Measurements from ENCODE around the gene TMEM61.
"Not testable (repeated sequence)": the region's sequence is repeated elsewhere in the genome, so short reads cannot be mapped to it uniquely, and the experiment has no call there.

Gene TMEM61

DNA sequence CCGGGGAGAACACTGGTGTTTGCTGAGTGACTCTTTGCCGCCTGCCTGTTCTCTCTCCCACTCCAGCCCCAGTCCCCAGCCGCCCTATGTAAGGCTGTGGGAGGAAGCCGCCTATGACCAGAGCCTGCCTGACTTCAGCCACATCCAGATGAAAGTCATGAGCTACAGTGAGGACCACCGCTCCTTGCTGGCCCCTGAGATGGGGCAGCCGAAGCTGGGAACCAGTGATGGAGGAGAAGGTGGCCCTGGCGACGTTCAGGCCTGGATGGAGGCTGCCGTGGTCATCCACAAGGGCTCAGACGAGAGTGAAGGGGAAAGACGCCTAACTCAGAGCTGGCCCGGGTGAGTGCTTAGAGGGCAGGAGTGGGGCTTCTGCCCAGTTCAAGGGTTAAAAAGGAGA lies 26.5 kb downstream of the TMEM61 start:
- DNase-seq, result no peak

- DNase-seq, result no peak
These were observed 27.2 kb downstream of the TMEM61 start for GRCh38 chr1:55007625-55008024.

- no peak for DNase-seq
These were observed 29.9 kb downstream of the TMEM61 start for GRCh38 chr1:55010194-55010886.

DNA sequence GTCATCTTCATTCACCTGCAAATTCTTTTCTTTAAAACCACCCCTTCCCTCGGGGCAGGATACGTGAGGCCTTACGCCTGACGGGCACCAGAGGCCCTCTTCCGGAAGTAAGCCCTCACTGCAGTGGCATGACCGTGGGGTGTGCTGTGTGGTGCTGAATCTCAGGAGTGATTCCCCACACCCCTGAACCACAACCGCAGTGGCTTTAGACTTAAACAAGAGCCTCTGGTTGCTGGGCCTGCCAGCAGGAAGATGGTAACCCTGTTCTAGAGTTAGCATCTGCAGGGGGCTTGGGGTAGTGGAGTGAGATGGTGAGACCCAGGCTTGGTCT lies 30.4 kb downstream of the TMEM61 start:
- no peak for DNase-seq

GRCh38 chr1:55012661-55013060 lies 32.2 kb downstream of the TMEM61 start:
- no peak for DNase-seq

- no peak for DNase-seq
These were observed 34.7 kb downstream of the TMEM61 start for GRCh38 chr1:55015123-55015522.

DNA sequence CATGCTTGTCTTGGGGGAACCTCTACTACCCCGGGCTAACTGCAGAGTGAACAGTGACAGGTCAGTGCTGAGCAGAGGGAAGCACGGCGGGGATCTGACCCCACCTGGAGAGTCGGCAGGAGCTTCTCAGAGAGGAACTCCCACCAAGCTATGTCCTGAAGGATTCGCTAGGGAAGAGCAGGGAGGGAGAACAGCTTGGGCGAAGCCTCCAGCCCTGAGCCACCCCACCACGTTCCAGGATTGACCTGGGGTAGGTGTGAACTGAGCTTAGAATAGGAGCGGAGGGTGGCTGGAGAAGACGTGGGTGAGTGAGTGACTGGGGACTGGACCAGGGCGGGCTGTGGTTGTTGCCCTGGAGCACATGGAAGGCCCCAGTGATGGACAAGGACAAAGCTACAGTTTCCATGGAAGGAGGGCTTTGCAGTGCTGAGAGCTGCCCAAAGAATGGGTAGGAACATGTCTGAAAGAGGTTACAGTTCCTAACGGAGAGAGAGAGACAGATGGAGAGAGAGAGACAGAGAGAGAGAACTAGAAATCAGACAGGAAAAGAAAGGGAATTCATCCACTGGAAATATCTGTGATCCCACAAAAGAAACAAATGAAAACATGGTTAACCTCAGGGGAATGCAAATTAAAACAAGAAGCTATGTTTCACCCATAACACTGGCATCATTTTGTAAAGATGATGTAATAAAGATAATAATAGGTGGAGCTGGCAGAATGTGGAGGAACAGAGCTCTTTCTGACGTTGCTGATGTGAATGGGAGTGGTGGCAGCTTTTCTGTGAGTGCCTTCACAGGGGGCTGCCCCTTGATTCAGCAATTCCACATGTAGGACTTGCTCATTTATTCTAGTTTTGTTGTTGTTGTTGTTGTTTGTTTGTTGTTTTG lies 35.5 kb downstream of the TMEM61 start:
- DNase-seq, result no peak

DNA sequence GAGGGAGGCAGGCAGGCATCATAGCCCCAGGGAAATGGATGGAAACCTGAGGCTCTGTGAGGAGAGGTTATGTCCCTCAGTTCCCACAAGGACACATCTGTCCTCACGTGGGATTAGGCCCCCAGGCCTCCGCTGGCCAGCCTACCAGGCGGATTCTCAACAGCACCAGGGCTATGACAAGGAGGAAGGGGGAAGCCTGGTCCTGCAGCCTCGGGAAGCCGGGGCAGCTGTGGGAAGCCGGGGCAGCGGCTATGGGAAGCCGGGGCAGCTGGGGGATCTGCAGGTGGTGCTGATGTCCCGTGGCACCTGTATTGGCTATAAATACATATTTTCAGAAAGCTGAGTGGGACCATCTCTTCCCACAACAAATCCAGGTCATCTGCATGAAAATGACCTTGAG lies 38.0 kb downstream of the TMEM61 start:
- no peak for DNase-seq

GRCh38 chr1:55021942-55022546 lies 41.6 kb downstream of the TMEM61 start:
- peak; percentile 93 for DNase-seq

DNA sequence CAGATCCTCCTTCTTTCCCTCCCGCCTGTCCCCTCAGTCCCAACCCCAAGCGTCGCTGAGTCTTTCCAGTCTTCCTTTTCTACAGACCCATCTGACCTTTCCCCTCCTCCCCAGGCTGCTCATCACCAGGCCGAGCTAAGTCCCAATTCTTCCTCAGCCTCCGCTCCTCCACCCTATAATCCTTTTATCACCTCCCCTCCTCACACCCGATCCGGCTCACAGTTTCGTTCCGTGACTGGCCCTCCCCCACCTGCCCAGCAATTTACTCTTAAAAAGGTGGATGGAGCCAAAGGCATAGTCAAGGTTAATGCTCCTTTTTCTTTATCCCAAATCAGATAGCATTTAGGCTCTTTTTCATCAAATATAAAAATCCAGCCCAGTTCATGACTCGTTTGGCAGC lies 43.7 kb downstream of the TMEM61 start:
- not testable (repeated sequence) for DNase-seq

GRCh38 chr1:55026682-55027081 lies 46.3 kb downstream of the TMEM61 start:
- not testable (repeated sequence) for DNase-seq

- not testable (repeated sequence) for DNase-seq
These were observed 50.7 kb downstream of the TMEM61 start for GRCh38 chr1:55031098-55031497.

GRCh38 chr1:55033265-55033614 lies 52.8 kb downstream of the TMEM61 start:
- no peak for DNase-seq

- DNase-seq, result no peak
These were observed 54.2 kb downstream of the TMEM61 start for GRCh38 chr1:55034476-55035133.

DNA sequence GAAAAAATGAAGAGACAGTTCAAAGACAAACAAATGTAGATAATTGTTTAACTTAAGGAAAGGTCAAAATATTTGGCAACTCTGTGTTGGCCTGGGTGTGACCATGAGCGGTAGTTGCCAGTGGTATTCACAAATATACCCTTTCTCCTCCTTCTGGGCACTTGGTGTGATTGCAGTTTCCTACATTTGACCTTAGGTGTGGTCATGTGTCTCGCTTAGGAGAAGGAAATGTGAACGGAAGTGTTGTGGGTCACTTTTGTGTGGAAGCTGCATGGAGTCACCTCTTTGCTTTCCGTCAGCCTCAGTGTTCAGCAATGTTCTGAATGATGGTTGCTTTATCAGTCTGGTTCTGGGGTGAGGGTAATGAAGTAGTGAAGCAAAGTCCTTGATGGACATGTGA lies 55.5 kb downstream of the TMEM61 start:
- DNase-seq, result no peak

DNA sequence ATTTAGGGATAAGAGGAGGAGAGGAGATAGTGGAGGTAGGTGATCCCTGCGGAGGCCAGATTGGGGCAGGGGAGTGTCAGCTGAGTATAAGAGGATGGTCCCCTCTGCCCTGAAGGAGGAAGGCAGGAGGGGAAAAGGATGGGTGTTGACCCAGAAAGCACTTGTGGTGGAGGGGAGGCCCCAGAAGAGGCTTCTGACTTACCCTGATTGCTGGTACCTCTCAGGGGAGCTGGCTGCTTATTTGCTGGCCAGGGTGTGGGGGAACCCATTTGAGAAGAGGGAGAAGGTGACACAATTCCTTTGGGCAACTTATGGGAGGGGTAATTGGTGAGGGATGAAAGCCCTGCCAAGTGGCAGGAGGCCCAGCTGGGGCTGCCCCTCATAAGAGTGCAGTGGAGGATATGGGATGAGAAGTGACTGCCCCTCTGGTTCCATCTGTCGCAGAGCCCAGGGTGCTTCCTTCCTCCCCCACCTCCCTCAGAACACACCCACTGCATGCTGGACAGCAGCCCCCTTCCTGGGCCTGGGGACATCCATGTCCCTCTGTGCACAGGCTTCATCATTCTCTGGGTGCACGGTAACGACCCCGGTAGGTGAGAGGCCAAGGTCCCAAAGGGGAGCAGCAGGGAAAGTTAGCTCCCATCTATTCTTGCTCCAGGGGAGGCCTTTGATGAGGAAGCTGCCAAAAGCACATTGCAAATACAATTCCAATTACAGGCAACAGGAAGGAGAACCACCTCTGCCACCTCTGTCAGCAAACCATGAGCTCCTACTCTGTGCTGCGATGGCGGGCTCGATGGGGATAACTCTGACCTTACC lies 57.5 kb downstream of the TMEM61 start:
- no peak for DNase-seq

GRCh38 chr1:55038552-55038838 lies 58.1 kb downstream of the TMEM61 start:
- no peak for DNase-seq

DNA sequence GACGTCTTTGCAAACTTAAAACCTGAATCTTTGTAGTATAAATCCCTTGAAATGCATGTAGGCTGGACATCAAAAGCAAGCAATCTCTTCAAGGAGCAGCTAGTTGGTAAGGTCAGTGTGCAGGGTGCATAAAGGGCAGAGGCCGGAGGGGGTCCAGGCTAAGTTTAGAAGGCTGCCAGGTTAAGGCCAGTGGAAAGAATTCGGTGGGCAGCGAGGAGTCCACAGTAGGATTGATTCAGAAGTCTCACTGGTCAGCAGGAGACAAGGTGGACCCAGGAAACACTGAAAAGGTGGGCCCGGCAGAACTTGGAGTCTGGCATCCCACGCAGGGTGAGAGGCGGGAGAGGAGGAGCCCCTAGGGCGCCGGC lies 58.5 kb downstream of the TMEM61 start:
- DNase-seq, result no peak

DNA sequence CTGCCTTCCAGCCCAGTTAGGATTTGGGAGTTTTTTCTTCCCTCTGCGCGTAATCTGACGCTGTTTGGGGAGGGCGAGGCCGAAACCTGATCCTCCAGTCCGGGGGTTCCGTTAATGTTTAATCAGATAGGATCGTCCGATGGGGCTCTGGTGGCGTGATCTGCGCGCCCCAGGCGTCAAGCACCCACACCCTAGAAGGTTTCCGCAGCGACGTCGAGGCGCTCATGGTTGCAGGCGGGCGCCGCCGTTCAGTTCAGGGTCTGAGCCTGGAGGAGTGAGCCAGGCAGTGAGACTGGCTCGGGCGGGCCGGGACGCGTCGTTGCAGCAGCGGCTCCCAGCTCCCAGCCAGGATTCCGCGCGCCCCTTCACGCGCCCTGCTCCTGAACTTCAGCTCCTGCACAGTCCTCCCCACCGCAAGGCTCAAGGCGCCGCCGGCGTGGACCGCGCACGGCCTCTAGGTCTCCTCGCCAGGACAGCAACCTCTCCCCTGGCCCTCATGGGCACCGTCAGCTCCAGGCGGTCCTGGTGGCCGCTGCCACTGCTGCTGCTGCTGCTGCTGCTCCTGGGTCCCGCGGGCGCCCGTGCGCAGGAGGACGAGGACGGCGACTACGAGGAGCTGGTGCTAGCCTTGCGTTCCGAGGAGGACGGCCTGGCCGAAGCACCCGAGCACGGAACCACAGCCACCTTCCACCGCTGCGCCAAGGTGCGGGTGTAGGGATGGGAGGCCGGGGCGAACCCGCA lies 59.1 kb downstream of the TMEM61 start, which contains the start of gene PCSK9:
Gene PCSK9, plus strand, starts transcription at position 207 of the 741 bp plus-strand sequence. Its CDS starts 290 bp downstream, at position 497.
- no peak for DNase-seq

- DNase-seq, result no peak
These were observed 59.9 kb downstream of the TMEM61 start for GRCh38 chr1:55040083-55040932.

GRCh38 chr1:55040933-55041494 lies 60.6 kb downstream of the TMEM61 start:
- no peak for DNase-seq
